Smooth muscle cell (in vitro differentiated cells): ENCODE data around the gene BCAR3. TPM values are rescaled to one million over a fixed set of nuclear protein-coding genes. Genes with fewer than 3 reads are reported as not detected.

ENCODE experiments used
- DNase-seq: peaks from one replicate; lab custom pipeline; 2025; ENCODE audit not compliant: unreplicated experiment; lab: John Stamatoyannopoulos, UW
- H2AFZ ChIP-seq: fragments of 200-600 bp; sonication (generic); 2 replicates; pipeline ENCODE4 v1.6.0; 2016; ENCODE audit warnings: antibody characterized with exemption, low read depth, mild to moderate bottlenecking
- H3F3A ChIP-seq: fragments of 200-600 bp; sonication (generic); 2 replicates; pipeline ENCODE4 v1.6.0; 2017; ENCODE audit warnings: antibody characterized with exemption, low read depth
- H3K27ac ChIP-seq: fragments of 200-600 bp; sonication (generic); 2 replicates; pipeline ENCODE4 v1.5.1; 2016; ENCODE audit warnings: low read depth, mild to moderate bottlenecking
- H3K27me3 ChIP-seq: fragments of 200-600 bp; sonication (generic); 2 replicates; pipeline ENCODE4 v1.6.1; 2016; ENCODE audit warnings: low read depth, mild to moderate bottlenecking
- H3K36me3 ChIP-seq: fragments of 200-600 bp; sonication (generic); 2 replicates; pipeline ENCODE4 v1.5.1; 2016; ENCODE audit warnings: low read depth
- H3K4me1 ChIP-seq: fragments of 200-600 bp; sonication (generic); 2 replicates; pipeline ENCODE4 v1.5.1; 2016; ENCODE audit warnings: low read depth
- H3K4me2 ChIP-seq: fragments of 200-600 bp; sonication (generic); 2 replicates; pipeline ENCODE4 v1.6.0; 2016; ENCODE audit warnings: mild to moderate bottlenecking
- H3K4me3 ChIP-seq: fragments of 200-600 bp; sonication (generic); 2 replicates; pipeline ENCODE4 v1.5.1; 2016; ENCODE audit warnings: mild to moderate bottlenecking
- H3K79me2 ChIP-seq: fragments of 200-600 bp; sonication (generic); 2 replicates; pipeline ENCODE4 v1.6.0; 2016; ENCODE audit warnings: low read depth, mild to moderate bottlenecking
- H3K9ac ChIP-seq: fragments of 200-600 bp; sonication (generic); 2 replicates; pipeline ENCODE4 v1.6.0; 2016; ENCODE audit warnings: low read depth
- H3K9me3 ChIP-seq: fragments of 200-600 bp; sonication (generic); replicated peaks from 2 replicates; pipeline ENCODE4 v1.5.1; 2016; ENCODE audit warnings: low read depth
- H4K20me1 ChIP-seq: fragments of 200-600 bp; sonication (generic); 2 replicates; pipeline ENCODE4 v1.6.0; 2016; ENCODE audit warnings: low read depth
- CTCF ChIP-seq: fragments of 200-600 bp; sonication (generic); IDR thresholded peaks from 2 replicates; pipeline ENCODE4 v1.5.1; 2017; ENCODE audit warnings: borderline replicate concordance, mild to moderate bottlenecking, antibody characterized with exemption; ENCODE audit not compliant: insufficient read depth, poor library complexity, severe bottlenecking
- WGBS: methylation state at CpG from one replicate; pipeline ENCODE4 v1.1.7; 2016; ENCODE audit warnings: low lambda C conversion rate; 5-methylcytosine and 5-hydroxymethylcytosine counted together
- polyA plus RNA-seq: library from polyadenylated mRNA; unstranded; fragments of >200 nt; fragmentation: Nextera tagmentation; extraction: Ambion mirVana; gene quantifications from 2 replicates; pipeline ENCODE4 v1.2.1, GENCODE V29; 2016
- total RNA-seq: library from RNA; depleted of rRNA; stranded (reverse); fragments of >200 nt; gene quantifications from 2 replicates; pipeline ENCODE4 v1.2.3, GENCODE V29; 2014

BCAR3 gene
- total and polyA plus RNA-seq, 2 experiments from 2014 or later = 21.4 to 24.9 TPM

- peaks cover 94% of the 10 kb centered on the region for H4K20me1 ChIP-seq
- H3K4me3 ChIP-seq = no peak overlapping the region
- no peak for TF ChIP-seq CTCF
- H3K36me3 ChIP-seq = no peaks in the 10 kb centered on the region
- H2AFZ ChIP-seq = no peak overlapping the region
- no peak for DNase-seq
- peaks cover 80% of the 10 kb centered on the region for H3K79me2 ChIP-seq
- H3K9me3 ChIP-seq = no peaks in the 10 kb centered on the region
- peaks cover 18% of the 10 kb centered on the region for H3F3A ChIP-seq
- no peaks in the 10 kb centered on the region for H3K27me3 ChIP-seq
- peak overlapping the region; percentile 63 for H3K4me2 ChIP-seq
- 21% methylated on average over 14 of the region's 14 CpGs for WGBS
- peaks cover 46% of the 10 kb centered on the region for H3K4me1 ChIP-seq
- H3K9ac ChIP-seq = peak overlapping the region; percentile 44
- H3K27ac ChIP-seq = peak overlapping the region; percentile 91
Measured at GRCh38 chr1:93614986-93615581, 66.6 kb downstream of the BCAR3 start.

GRCh38 chr1:93614541-93614940, 67.1 kb downstream of the BCAR3 start:
- TF ChIP-seq CTCF = no peak
- H3K79me2 ChIP-seq = peaks cover 80% of the 10 kb centered on the region
- no peaks in the 10 kb centered on the region for H3K36me3 ChIP-seq
- 76% methylated on average over 7 of the region's 7 CpGs for WGBS
- no peaks in the 10 kb centered on the region for H3K27me3 ChIP-seq
- peaks cover 94% of the 10 kb centered on the region for H4K20me1 ChIP-seq
- no peaks in the 10 kb centered on the region for H3K9me3 ChIP-seq
- H3K4me1 ChIP-seq = peaks cover 46% of the 10 kb centered on the region
- peak overlapping the region; percentile 91 for H3K27ac ChIP-seq
- H3K9ac ChIP-seq = peak overlapping the region; percentile 44
- peak overlapping the region; percentile 63 for H3K4me2 ChIP-seq
- H2AFZ ChIP-seq = no peak overlapping the region
- H3F3A ChIP-seq = peaks cover 18% of the 10 kb centered on the region
- DNase-seq = no peak
- H3K4me3 ChIP-seq = no peak overlapping the region

DNA sequence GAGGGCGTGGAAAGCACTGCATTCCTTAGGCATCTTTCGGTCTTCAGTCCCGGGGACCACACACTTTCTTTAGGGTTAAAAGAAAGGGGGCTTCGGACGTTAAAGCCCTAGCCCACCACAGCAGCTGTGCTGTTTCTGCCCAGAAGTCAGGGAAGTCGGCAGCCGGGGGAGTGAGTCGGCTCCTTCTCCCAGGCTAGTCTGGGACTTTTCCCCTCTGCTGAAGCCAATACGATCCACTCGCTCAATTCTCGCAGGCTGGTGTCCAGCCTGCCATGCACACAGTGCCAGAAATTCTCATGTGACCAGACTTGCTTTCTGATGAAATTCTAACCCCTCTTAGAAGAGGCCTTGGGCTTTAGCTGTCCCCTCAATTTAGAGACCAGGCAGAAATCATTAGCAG, 67.7 kb downstream of the BCAR3 start:
- peak overlapping the region; percentile 91 for H3K27ac ChIP-seq
- no peak overlapping the region for H3K9ac ChIP-seq
- H3K4me2 ChIP-seq = peak overlapping the region; percentile 63
- no peak for TF ChIP-seq CTCF
- H3K9me3 ChIP-seq = no peaks in the 10 kb centered on the region
- H3K4me3 ChIP-seq = peak overlapping the region; percentile 7
- peaks cover 24% of the 10 kb centered on the region for H3F3A ChIP-seq
- peaks cover 52% of the 10 kb centered on the region for H3K4me1 ChIP-seq
- H3K27me3 ChIP-seq = no peaks in the 10 kb centered on the region
- WGBS = 49% methylated on average over 11 of the region's 11 CpGs
- DNase-seq = no peak
- no peaks in the 10 kb centered on the region for H3K36me3 ChIP-seq
- H3K79me2 ChIP-seq = peaks cover 79% of the 10 kb centered on the region
- peaks cover 96% of the 10 kb centered on the region for H4K20me1 ChIP-seq
- no peak overlapping the region for H2AFZ ChIP-seq

DNA sequence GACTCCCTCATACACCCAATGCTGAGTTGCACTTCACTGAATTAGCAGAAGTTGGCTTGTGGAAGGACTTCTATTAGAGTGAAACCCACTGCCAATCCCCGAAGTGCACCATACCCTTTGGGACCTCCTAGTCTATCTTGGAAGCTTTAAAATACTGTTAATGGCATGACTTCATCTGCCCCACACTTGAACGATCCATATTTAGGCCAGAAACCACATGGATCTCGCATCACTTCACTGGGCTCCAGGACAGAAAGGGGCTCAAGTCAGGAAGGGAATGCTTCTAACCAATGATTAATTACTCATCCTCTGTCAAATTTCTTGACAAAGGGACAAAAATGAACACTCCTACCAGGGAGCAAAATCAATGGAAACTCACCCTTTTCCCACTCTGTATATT, 69.1 kb downstream of the BCAR3 start:
- H3K36me3 ChIP-seq = no peaks in the 10 kb centered on the region
- no peak overlapping the region for H3K4me3 ChIP-seq
- 78% methylated on average over 3 of the region's 3 CpGs for WGBS

More for the DNA sequence above, 69.1 kb downstream of the BCAR3 start:
- Histone ChIP-seq H3F3A (peaks cover 35% of the 10 kb centered on the region), H3K27ac (no peak overlapping the region), H4K20me1 (peaks cover 100% of the 10 kb centered on the region), H2AFZ (no peak overlapping the region), H3K4me2 (peak overlapping the region; percentile 8), H3K9ac (no peak overlapping the region), H3K9me3 (no peaks in the 10 kb centered on the region), H3K79me2 (peaks cover 65% of the 10 kb centered on the region), H3K4me1 (peaks cover 56% of the 10 kb centered on the region), H3K27me3 (no peaks in the 10 kb centered on the region)
- no peak for TF ChIP-seq CTCF
- no peak for DNase-seq
